ENCODE measurements around the gene UBN1. TPM values are rescaled to one million over a fixed set of nuclear protein-coding genes. Genes with fewer than 3 reads are reported as not detected.

UBN1 gene
- total RNA-seq, 1 donor from 2014 or later: 44.2 TPM

GRCh38 chr16:4840984-4841383 is 6.3 kb upstream of the UBN1 start:
- no peak for DNase-seq (ENCODE audit: low read depth, low spot score)
- peaks cover 5% of the 10 kb centered on the region for H3K36me3 Mint-ChIP-seq (ENCODE audit: low read depth)

GRCh38 chr16:4846503-4846900 is 779 bp upstream of the UBN1 start:
- peak; percentile 16 for DNase-seq (ENCODE audit: low read depth, low spot score)
- Mint-ChIP-seq H3K4me3 (peak overlapping the region; percentile 92), H3K27ac (ENCODE audit: unreplicated experiment) (peak overlapping the region; percentile 45), H3K9me3 (no peaks in the 10 kb centered on the region), H3K27me3 (ENCODE audit: low read depth) (no peaks in the 10 kb centered on the region), H3K36me3 (ENCODE audit: low read depth) (peaks cover 3% of the 10 kb centered on the region), H3K4me1 (peaks cover 44% of the 10 kb centered on the region)
- no peak for TF ChIP-seq CTCF (conservative IDR thresholded peaks at IDR 0.05)

More at GRCh38 chr16:4840984-4841383, 6.3 kb upstream of the UBN1 start:
- no peaks in the 10 kb centered on the region for H3K9me3 Mint-ChIP-seq
- H3K4me3 Mint-ChIP-seq: no peak overlapping the region
- TF ChIP-seq CTCF (conservative IDR thresholded peaks at IDR 0.05): no peak
- no peak overlapping the region for H3K27ac Mint-ChIP-seq (ENCODE audit: unreplicated experiment)
- peaks cover 9% of the 10 kb centered on the region for H3K4me1 Mint-ChIP-seq
- no peaks in the 10 kb centered on the region for H3K27me3 Mint-ChIP-seq (ENCODE audit: low read depth)

GRCh38 chr16:4847774-4848587 is 700 bp downstream of the UBN1 start:
- DNase-seq (ENCODE audit: low read depth, low spot score): peak; percentile 19
- H3K9me3 Mint-ChIP-seq: no peaks in the 10 kb centered on the region
- peaks cover 48% of the 10 kb centered on the region for H3K4me1 Mint-ChIP-seq
- no peaks in the 10 kb centered on the region for H3K27me3 Mint-ChIP-seq (ENCODE audit: low read depth)
- H3K4me3 Mint-ChIP-seq: peak overlapping the region; percentile 91
- peaks cover 3% of the 10 kb centered on the region for H3K36me3 Mint-ChIP-seq (ENCODE audit: low read depth)
- TF ChIP-seq CTCF (conservative IDR thresholded peaks at IDR 0.05): no peak
- peak overlapping the region; percentile 13 for H3K27ac Mint-ChIP-seq (ENCODE audit: unreplicated experiment)

GRCh38 chr16:4850211-4850610 is 2.9 kb downstream of the UBN1 start:
- Mint-ChIP-seq H3K4me1 (peaks cover 47% of the 10 kb centered on the region), H3K9me3 (no peaks in the 10 kb centered on the region), H3K4me3 (peak overlapping the region; percentile 90), H3K27ac (ENCODE audit: unreplicated experiment) (no peak overlapping the region), H3K27me3 (ENCODE audit: low read depth) (no peaks in the 10 kb centered on the region), H3K36me3 (ENCODE audit: low read depth) (peaks cover 3% of the 10 kb centered on the region)
- DNase-seq (ENCODE audit: low read depth, low spot score): no peak
- no peak for TF ChIP-seq CTCF (conservative IDR thresholded peaks at IDR 0.05)

GRCh38 chr16:4852221-4852872 is 5.1 kb downstream of the UBN1 start:
- Mint-ChIP-seq H3K9me3 (no peaks in the 10 kb centered on the region), H3K27ac (ENCODE audit: unreplicated experiment) (no peak overlapping the region), H3K4me1 (peaks cover 34% of the 10 kb centered on the region), H3K27me3 (ENCODE audit: low read depth) (no peaks in the 10 kb centered on the region), H3K4me3 (no peak overlapping the region), H3K36me3 (ENCODE audit: low read depth) (peaks cover 2% of the 10 kb centered on the region)
- DNase-seq (ENCODE audit: low read depth, low spot score): no peak
- TF ChIP-seq CTCF (conservative IDR thresholded peaks at IDR 0.05): no peak
